ENCODE data around the gene PHOX2B.

The PHOX2B gene

GRCh38 chr4:41748571-41749475 lies at the start of gene PHOX2B:
TSS of gene PHOX2B (minus strand) at chr4:41748725. CDS start at chr4:41748610, 115 bp downstream.
- DNase-seq, result no peak

DNA sequence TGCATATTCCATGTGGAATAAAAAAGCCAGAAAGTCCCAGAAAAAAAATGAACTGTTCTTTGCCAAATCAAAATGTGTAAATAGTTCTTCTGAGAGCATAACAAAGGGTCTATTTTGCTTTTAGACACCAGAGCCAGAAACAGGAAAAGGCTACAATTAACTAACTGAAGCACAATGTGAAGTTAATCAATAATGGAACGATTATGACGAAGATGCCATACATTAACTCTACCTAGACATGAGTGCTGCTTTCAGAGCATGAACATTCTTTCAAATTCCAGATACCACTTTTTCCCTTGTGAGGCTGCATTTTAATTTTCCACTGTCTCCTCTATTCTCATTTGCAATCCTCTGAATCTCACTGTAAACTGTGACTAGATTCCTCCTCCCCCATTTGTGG lies 48.7 kb upstream of the PHOX2B start:
- no peak for DNase-seq

DNA sequence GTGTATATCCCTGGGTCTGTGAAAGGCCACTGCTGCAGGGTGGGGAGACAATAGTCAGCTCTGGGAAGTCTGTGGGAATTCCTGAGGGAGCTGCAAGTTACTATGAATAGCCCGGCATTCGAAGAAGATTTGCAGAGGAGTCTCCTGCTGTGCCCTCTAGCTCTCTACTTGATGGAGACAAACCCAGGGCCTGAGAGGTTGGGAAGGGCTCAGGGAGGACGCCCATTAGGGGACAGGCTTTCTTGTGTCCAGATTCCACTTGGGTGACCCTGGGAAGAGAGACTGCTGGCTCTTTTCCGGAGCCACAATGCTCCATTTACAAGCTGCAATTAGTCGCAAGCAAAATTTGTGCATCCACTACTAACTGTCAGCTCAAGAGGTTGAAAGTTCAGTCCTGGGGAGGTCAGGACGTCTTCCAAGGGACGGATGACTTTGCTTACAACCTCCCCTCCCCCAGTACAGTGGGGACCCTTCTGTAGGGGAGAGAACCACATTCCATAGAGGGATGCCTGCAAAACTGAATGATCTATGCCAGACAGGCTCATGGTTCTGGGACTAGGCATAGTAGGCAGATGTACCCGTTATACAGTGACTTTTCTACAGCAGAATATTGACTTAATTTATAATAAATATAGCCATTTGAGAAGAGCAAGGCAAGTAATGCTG lies 48.2 kb upstream of the PHOX2B start:
- no peak for DNase-seq

GRCh38 chr4:41795796-41796385 lies 47.4 kb upstream of the PHOX2B start:
- no peak for DNase-seq

- DNase-seq, result no peak
Observed at GRCh38 chr4:41792166-41792565, 43.6 kb upstream of the PHOX2B start.

GRCh38 chr4:41791557-41791956 lies 43.0 kb upstream of the PHOX2B start:
- DNase-seq, result no peak

DNA sequence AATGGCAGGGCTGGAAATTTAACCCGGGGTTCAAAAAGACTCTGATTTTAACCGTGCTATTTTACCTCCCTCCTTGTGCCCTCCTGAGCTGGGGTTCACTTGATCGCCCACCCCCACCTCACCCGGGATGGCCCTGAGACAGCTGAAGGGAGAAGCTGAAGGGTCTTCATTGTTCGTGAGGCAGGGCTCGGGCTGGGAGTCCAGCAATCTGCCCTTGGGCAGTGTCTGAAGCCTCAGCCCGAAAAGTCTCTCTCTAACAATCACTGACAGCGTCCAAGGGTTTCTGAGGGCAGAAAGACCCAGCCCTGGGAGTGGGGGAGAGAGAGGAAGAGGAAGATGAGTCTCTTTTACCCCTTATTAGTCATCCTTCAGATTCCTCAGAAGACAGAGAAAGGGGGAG lies 39.4 kb upstream of the PHOX2B start:
- DNase-seq, result no peak

- no peak for DNase-seq
Observed at GRCh38 chr4:41785665-41786064, 37.1 kb upstream of the PHOX2B start.

DNA sequence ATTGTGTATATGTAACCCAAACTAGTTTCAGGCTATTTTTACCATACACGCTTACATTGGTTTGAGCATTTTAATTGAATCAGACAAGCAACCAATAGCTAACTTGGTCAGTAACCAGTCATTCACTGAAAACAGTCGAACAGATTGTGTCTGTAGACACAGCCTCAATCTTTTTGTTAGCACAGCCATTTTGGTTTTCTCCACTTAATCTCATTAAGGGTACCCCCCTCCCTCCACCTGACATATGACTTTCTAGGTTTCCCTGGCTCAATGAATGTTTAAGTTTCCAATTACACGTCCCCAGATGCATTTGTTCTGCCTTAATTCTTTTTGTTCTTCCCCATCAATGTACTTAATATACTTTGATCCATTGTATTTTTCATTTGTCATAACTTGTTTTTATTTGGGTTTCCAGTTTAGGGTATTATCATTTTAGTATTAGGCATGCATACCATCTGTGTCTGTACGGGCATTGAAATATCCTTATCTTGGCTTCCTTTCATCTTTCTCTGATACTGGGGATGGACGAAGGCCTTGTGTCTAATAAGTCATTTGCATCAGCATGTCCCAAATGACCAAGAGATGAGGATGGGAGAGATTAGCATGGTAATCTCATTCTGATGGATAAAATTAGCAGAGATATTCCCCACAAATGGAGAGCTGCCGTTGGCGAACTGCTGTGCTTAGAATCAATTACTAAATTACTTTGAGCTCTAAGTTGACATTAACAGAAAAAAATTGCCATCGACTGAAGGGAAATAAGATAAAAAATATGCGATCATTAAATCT lies 35.9 kb upstream of the PHOX2B start:
- no peak for DNase-seq

- DNase-seq, result no peak
Observed at GRCh38 chr4:41776466-41776865, 27.9 kb upstream of the PHOX2B start.

GRCh38 chr4:41763729-41764128 lies 15.2 kb upstream of the PHOX2B start:
- no peak for DNase-seq

GRCh38 chr4:41758884-41759283 lies 10.4 kb upstream of the PHOX2B start:
- no peak for DNase-seq

DNA sequence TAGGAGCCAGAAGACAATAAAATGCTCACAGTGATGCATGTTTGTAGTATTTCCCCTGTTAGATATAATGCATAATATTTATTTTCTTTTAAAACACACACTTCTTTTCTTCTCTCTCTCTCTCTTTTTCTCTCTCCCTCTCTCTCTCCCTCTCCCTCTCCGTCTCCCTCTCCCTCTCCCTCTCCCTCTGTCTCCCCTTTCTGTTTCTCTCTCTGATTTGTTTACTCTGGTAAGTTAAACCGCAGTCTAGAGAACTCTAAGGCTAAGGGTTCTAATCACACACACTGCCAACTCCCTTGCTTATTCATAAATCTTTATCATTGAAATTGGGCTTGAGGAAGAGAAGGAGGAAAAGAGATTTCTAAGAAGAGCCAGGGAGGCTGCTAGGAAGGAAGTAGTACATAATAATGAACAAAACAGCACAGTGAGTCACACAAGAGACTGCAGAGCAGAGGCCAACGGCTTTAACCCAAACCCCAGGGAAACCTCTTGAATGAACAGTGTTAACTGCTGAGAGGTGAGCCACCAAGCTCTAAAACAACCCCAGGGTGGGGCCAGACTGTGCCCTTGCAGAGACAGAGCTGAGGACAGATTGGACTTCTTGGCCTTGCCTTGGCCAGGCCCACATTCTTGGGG lies 9.1 kb upstream of the PHOX2B start:
- no peak for DNase-seq

DNA sequence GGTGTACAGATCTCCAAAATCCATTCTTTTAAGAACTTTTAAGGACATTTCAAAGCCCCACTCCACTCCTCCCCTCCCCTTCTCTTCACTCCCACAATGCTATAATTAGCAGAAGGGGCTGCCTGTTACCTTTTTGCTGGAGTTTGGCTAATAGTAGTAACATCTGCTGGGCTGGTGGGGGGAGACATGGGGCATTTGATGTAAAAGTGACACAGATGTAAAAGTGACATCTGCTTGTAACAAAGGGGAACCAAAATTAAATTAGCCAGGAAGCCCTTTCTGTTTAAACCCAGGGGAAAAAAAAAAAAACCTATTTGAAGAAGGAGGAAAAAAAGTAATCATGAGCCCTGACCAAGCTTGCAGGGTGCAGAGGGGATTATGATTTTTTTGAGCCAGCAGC lies 5.4 kb upstream of the PHOX2B start:
- DNase-seq, result no peak

DNA sequence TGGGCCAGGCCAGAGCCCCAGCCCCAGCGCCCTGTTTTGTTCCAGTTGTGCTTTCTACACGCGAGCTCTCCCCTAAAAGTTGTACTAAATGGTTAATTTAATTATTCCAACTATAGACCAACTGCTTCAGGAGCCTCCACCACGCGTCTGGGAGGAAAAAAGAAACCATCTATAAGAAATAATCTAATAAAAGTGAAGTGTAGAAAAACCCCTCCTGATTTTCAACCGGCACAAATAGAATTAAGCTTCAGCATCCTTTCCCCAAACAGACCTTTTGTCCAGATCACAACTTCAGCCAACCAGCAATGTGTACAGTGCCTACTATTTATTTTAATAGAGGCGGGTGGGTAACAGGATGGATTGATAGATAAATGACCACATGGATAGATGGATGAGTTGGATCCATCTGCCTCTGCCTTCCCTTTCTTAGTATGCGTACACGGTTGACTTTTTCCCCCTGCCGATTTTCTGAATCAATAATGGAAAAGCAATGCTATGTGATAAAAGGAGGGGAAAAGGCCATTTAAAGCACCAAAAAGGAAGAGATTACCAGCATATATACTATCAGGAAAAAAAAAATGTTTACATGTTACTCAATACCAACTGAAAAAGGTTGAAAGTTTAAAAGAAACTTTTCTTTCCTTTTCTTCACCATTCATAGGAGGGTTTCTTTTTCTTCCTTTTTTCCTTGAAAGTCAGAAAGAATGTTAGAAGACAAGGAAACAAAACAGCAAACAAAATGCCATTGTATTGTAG lies 3.7 kb upstream of the PHOX2B start:
- DNase-seq, result no peak

GRCh38 chr4:41751449-41752061 lies 3.0 kb upstream of the PHOX2B start:
- no peak for DNase-seq

DNA sequence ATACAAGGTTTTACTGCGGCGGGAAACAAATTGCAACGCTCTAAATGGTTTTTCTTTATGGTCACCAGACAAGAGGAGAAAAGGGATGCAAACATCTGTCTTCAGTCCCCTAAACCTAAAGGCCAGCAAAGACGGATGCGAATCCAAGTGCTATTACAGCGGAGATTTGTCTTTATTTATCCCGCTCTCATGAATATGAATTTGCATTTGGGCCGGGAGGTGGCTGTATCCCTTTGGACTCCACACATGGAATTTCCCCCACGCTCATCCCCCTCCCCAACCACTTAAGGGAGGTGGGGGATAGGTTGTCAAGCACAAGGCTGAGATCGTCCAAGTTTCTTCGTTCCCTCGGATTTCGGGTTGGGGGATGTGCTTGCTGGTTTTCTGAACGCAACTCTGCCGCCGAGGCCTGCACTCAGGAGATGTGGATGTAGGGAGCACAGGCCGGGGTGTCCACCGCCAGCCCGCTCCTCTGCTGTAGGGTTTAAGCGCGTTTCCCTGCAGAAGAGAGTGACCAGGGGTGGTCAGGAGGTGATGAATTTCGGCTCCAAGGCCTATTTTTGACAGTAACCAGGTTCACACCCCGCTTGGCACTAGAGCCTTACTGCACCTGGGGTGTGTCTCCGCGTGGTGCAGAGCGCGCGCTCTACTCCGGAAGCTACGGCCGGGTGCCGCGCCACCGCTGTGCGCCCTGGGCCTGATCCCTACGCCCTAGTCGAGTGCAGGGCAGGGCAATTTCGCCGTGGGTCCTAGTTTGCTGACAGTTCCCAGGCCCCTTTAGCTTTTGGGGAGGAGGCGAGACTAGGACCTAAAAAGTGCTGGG lies 2.3 kb upstream of the PHOX2B start:
- no peak for DNase-seq

- no peak for DNase-seq
Observed at GRCh38 chr4:41750121-41750625, 1.6 kb upstream of the PHOX2B start.

DNA sequence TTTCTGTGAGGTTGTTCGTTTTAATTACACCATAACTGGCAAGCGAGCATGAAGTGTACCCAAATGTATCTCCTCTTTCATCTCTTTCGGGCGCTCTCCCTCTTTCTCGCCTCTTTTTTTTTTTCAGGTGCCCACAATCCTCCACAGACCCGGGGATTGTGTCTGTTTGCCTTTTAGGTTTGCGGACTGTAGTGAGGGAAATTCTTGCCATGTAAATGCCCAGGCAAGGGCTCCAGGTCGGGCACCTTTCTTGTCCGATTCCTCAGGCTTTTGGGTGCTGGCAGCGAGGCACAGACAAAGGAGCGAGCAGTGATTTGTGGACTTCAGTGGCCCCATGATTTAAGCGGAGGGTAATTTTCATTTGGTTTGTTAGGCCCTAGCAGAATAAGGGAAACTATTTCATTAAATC lies 1.1 kb upstream of the PHOX2B start:
- DNase-seq, result no peak

DNA sequence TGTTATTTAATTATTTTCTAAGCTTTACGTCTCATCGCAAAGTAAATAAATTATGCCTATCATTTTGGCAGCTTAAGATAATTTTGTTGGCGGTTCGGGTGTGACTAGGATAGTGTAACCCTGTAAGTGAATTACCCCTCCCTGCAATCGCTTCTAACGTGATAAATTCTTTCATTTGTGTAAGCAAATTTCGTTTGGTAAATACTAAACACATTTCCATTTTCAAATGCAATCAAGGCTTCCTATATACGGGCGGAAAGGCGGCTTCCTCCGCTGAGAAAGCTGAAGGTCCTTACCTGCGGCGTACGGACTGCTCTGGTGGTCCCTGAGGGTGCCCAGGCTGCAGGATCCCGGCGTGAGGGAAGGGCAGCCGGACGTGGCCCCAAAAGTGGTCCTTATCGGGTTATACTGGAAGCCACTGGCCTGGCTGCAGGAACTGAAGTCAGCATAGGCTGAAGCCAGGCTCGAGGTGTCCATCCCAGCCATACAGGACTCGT lies 403 bp downstream of the PHOX2B start:
- DNase-seq, result no peak
